Measurements from ENCODE around the gene KCNE4. TPM values are rescaled to one million over a fixed set of nuclear protein-coding genes. Genes with fewer than 3 reads are reported as not detected.

The KCNE4 gene
- total RNA-seq, 1 donor from 2014 or later, result 0.27 TPM

GRCh38 chr2:223065107-223065506 is 13.1 kb downstream of the KCNE4 start:
- TF ChIP-seq, protein P1, sequence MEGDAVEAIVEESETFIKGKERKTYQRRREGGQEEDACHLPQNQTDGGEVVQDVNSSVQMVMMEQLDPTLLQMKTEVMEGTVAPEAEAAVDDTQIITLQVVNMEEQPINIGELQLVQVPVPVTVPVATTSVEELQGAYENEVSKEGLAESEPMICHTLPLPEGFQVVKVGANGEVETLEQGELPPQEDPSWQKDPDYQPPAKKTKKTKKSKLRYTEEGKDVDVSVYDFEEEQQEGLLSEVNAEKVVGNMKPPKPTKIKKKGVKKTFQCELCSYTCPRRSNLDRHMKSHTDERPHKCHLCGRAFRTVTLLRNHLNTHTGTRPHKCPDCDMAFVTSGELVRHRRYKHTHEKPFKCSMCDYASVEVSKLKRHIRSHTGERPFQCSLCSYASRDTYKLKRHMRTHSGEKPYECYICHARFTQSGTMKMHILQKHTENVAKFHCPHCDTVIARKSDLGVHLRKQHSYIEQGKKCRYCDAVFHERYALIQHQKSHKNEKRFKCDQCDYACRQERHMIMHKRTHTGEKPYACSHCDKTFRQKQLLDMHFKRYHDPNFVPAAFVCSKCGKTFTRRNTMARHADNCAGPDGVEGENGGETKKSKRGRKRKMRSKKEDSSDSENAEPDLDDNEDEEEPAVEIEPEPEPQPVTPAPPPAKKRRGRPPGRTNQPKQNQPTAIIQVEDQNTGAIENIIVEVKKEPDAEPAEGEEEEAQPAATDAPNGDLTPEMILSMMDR (IDR thresholded peaks at IDR 0.05; ENCODE audit: insufficient read depth, low read depth, low read length), result no peak
- no peak for TF ChIP-seq EZH2 (IDR thresholded peaks at IDR 0.05; ENCODE audit: insufficient read depth, low read length)
- Mint-ChIP-seq H3K36me3 (ENCODE audit: low read depth, unreplicated experiment) (no peaks in the 10 kb centered on the region), H3K27ac (ENCODE audit: unreplicated experiment) (no peak overlapping the region), H3K27me3 (ENCODE audit: low read depth, unreplicated experiment) (no peaks in the 10 kb centered on the region), H3K4me1 (ENCODE audit: low read depth, unreplicated experiment) (peaks cover 9% of the 10 kb centered on the region), H3K9me3 (ENCODE audit: unreplicated experiment) (peaks cover 1% of the 10 kb centered on the region), H3K4me3 (ENCODE audit: unreplicated experiment) (no peak overlapping the region)
- Histone ChIP-seq H3K27me3 (ENCODE audit: insufficient read depth, low read length) (no peaks in the 10 kb centered on the region), H3K36me3 (ENCODE audit: insufficient read depth, low read length) (no peaks in the 10 kb centered on the region), H3K79me2 (ENCODE audit: insufficient read depth, low read length) (no peaks in the 10 kb centered on the region), H4K20me1 (ENCODE audit: insufficient read depth, low read length) (no peaks in the 10 kb centered on the region), H3K9me3 (ENCODE audit: insufficient read depth, low read depth, low read length) (no peaks in the 10 kb centered on the region), H3K4me2 (ENCODE audit: low read length) (no peak overlapping the region), H3K4me1 (ENCODE audit: insufficient read depth, low read length) (peaks cover 3% of the 10 kb centered on the region), H3K9ac (ENCODE audit: low read length) (no peak overlapping the region), H2AFZ (ENCODE audit: low read depth, low read length) (no peak overlapping the region), H3K27ac (ENCODE audit: low read depth, low read length) (no peak overlapping the region), H3K4me3 (ENCODE audit: insufficient read depth, low read depth, low read length) (no peak overlapping the region)
- no peak for DNase-seq (ENCODE audit: low read depth)
- no peak for FAIRE-seq

DNA sequence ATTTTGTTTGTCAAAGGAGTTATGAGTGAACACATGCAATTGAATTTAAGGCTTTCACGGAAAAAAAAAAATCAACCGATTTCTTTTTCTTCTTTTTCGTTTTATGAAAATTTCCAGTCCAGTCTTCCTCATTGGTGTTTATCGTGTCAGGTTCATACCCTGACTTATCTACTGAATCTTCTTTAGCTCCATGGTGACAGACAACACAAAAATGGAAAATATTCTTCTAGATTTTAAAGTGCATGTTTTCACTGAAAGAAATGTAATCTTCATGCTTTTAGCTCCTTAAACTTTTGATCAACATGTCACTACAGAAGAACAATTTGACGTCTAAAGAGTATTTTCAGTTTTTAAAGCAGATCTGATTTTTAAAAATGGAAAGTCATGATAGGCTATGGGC is 14.7 kb downstream of the KCNE4 start:
- no peak overlapping the region for H3K27ac Mint-ChIP-seq (ENCODE audit: unreplicated experiment)
- Histone ChIP-seq H3K4me3 (ENCODE audit: insufficient read depth, low read depth, low read length) (no peak overlapping the region), H2AFZ (ENCODE audit: low read depth, low read length) (no peak overlapping the region), H3K27ac (ENCODE audit: low read depth, low read length) (no peak overlapping the region), H3K79me2 (ENCODE audit: insufficient read depth, low read length) (no peaks in the 10 kb centered on the region), H3K27me3 (ENCODE audit: insufficient read depth, low read length) (no peaks in the 10 kb centered on the region), H3K9ac (ENCODE audit: low read length) (no peak overlapping the region), H3K9me3 (ENCODE audit: insufficient read depth, low read depth, low read length) (no peaks in the 10 kb centered on the region), H3K4me2 (ENCODE audit: low read length) (no peak overlapping the region), H3K4me1 (ENCODE audit: insufficient read depth, low read length) (peaks cover 3% of the 10 kb centered on the region), H4K20me1 (ENCODE audit: insufficient read depth, low read length) (no peaks in the 10 kb centered on the region), H3K36me3 (ENCODE audit: insufficient read depth, low read length) (no peaks in the 10 kb centered on the region)
- DNase-seq (ENCODE audit: low read depth) (no peak), FAIRE-seq (no peak)
- no peaks in the 10 kb centered on the region for H3K36me3 Mint-ChIP-seq (ENCODE audit: low read depth, unreplicated experiment)
- peaks cover 9% of the 10 kb centered on the region for H3K4me1 Mint-ChIP-seq (ENCODE audit: low read depth, unreplicated experiment)
- TF ChIP-seq, protein P1 (IDR thresholded peaks at IDR 0.05; ENCODE audit: insufficient read depth, low read depth, low read length), result no peak
- peaks cover 1% of the 10 kb centered on the region for H3K9me3 Mint-ChIP-seq (ENCODE audit: unreplicated experiment)
- no peaks in the 10 kb centered on the region for H3K27me3 Mint-ChIP-seq (ENCODE audit: low read depth, unreplicated experiment)
- H3K4me3 Mint-ChIP-seq (ENCODE audit: unreplicated experiment), result no peak overlapping the region

- H3K36me3 ChIP-seq (ENCODE audit: insufficient read depth, low read length), result no peaks in the 10 kb centered on the region
Observed at GRCh38 chr2:223068071-223068470, 16.1 kb downstream of the KCNE4 start.

More at GRCh38 chr2:223068071-223068470, 16.1 kb downstream of the KCNE4 start:
- H3K27ac ChIP-seq (ENCODE audit: low read depth, low read length), result no peak overlapping the region
- Mint-ChIP-seq H3K27ac (ENCODE audit: unreplicated experiment) (no peak overlapping the region), H3K9me3 (ENCODE audit: unreplicated experiment) (peaks cover 1% of the 10 kb centered on the region), H3K36me3 (ENCODE audit: low read depth, unreplicated experiment) (no peaks in the 10 kb centered on the region), H3K4me3 (ENCODE audit: unreplicated experiment) (no peak overlapping the region), H3K27me3 (ENCODE audit: low read depth, unreplicated experiment) (no peaks in the 10 kb centered on the region), H3K4me1 (ENCODE audit: low read depth, unreplicated experiment) (peaks cover 7% of the 10 kb centered on the region)
- H3K4me1 ChIP-seq (ENCODE audit: insufficient read depth, low read length), result no peaks in the 10 kb centered on the region
- H2AFZ ChIP-seq (ENCODE audit: low read depth, low read length), result no peak overlapping the region
- no peak overlapping the region for H3K9ac ChIP-seq (ENCODE audit: low read length)
- FAIRE-seq (no peak), DNase-seq (ENCODE audit: low read depth) (peak; percentile 43)
- H3K4me2 ChIP-seq (ENCODE audit: low read length), result no peak overlapping the region
- no peaks in the 10 kb centered on the region for H3K79me2 ChIP-seq (ENCODE audit: insufficient read depth, low read length)
- TF ChIP-seq, protein P1 (IDR thresholded peaks at IDR 0.05; ENCODE audit: insufficient read depth, low read depth, low read length), result no peak
- no peak for TF ChIP-seq EZH2 (IDR thresholded peaks at IDR 0.05; ENCODE audit: insufficient read depth, low read length)
- no peaks in the 10 kb centered on the region for H4K20me1 ChIP-seq (ENCODE audit: insufficient read depth, low read length)
- H3K4me3 ChIP-seq (ENCODE audit: insufficient read depth, low read depth, low read length), result no peak overlapping the region
- H3K9me3 ChIP-seq (ENCODE audit: insufficient read depth, low read depth, low read length), result no peaks in the 10 kb centered on the region
- H3K27me3 ChIP-seq (ENCODE audit: insufficient read depth, low read length), result no peaks in the 10 kb centered on the region
